Stimulated activated CD8-positive, alpha-beta memory T cell treated with anti-CD3 and anti-CD28 coated beads, Interleukin-15, amount 100 ng/mL, for 24 hours (primary cell): ENCODE measurements around the gene ENOX1.

Experiments
- DNase-seq: peaks from one replicate; pipeline ENCODE4 v3.0.0-alpha.2; 2020; ENCODE audit warnings: low read depth

ENOX1 gene

GRCh38 chr13:43608400-43609137 lies 178.2 kb downstream of the ENOX1 start:
- DNase-seq = no peak

GRCh38 chr13:43597599-43597945 lies 189.2 kb downstream of the ENOX1 start:
- no peak for DNase-seq

GRCh38 chr13:43596924-43597598 lies 189.7 kb downstream of the ENOX1 start:
- no peak for DNase-seq

- DNase-seq = no peak
Observed at GRCh38 chr13:43596006-43596405, 190.8 kb downstream of the ENOX1 start.

- no peak for DNase-seq
Observed at GRCh38 chr13:43587376-43587775, 199.4 kb downstream of the ENOX1 start.

GRCh38 chr13:43584751-43585150 lies 202.0 kb downstream of the ENOX1 start:
- DNase-seq = no peak

GRCh38 chr13:43583321-43583720 lies 203.5 kb downstream of the ENOX1 start:
- DNase-seq = no peak

GRCh38 chr13:43580280-43580679 lies 206.5 kb downstream of the ENOX1 start:
- DNase-seq = no peak

- DNase-seq = no peak
Observed at GRCh38 chr13:43579321-43579720, 207.5 kb downstream of the ENOX1 start.

GRCh38 chr13:43574605-43575004 lies 212.2 kb downstream of the ENOX1 start:
- no peak for DNase-seq

- no peak for DNase-seq
Observed at GRCh38 chr13:43573802-43574514, 212.8 kb downstream of the ENOX1 start.

GRCh38 chr13:43573361-43573740 lies 213.4 kb downstream of the ENOX1 start:
- DNase-seq = no peak

- no peak for DNase-seq
Observed at GRCh38 chr13:43572656-43573360, 214.0 kb downstream of the ENOX1 start.

- no peak for DNase-seq
Observed at GRCh38 chr13:43569658-43570057, 217.1 kb downstream of the ENOX1 start.

GRCh38 chr13:43567608-43568007 lies 219.2 kb downstream of the ENOX1 start:
- DNase-seq = no peak

GRCh38 chr13:43564952-43565351 lies 221.8 kb downstream of the ENOX1 start:
- DNase-seq = no peak

- no peak for DNase-seq
Observed at GRCh38 chr13:43561081-43561480, 225.7 kb downstream of the ENOX1 start.

- no peak for DNase-seq
Observed at GRCh38 chr13:43558939-43559338, 227.8 kb downstream of the ENOX1 start.

GRCh38 chr13:43558326-43558725 lies 228.4 kb downstream of the ENOX1 start:
- no peak for DNase-seq

GRCh38 chr13:43555667-43556066 lies 231.1 kb downstream of the ENOX1 start:
- DNase-seq = no peak

- DNase-seq = no peak
Observed at GRCh38 chr13:43551897-43552456, 234.8 kb downstream of the ENOX1 start.

GRCh38 chr13:43546816-43547215 lies 240.0 kb downstream of the ENOX1 start:
- no peak for DNase-seq
